Neural cell (in vitro differentiated cells): ENCODE results near the gene ZNF701. TPM values are rescaled to one million over a fixed set of nuclear protein-coding genes. Genes with fewer than 3 reads are reported as not detected.

Experiments used
- H2AFZ ChIP-seq: fragments of 200-600, 300-800 bp; sonication (generic), shearing (Covaris generic); 2 replicates; pipeline ENCODE4 v1.6.0; 2014; ENCODE audit warnings: low read depth, mild to moderate bottlenecking, antibody characterized with exemption, low read length, moderate library complexity
- H3F3A ChIP-seq: fragments of 200-600 bp; shearing (Covaris generic); 2 replicates; pipeline ENCODE4 v1.6.1; 2016; ENCODE audit warnings: mild to moderate bottlenecking, moderate library complexity, mixed read lengths, antibody characterized with exemption, low read length; ENCODE audit not compliant: insufficient read depth, poor library complexity, severe bottlenecking
- H3K27ac ChIP-seq: fragments of 200-600, 300-800 bp; sonication (generic), shearing (Covaris generic); 2 replicates; pipeline ENCODE4 v1.5.1; 2014; ENCODE audit warnings: mild to moderate bottlenecking, low read length, moderate library complexity
- H3K27me3 ChIP-seq: fragments of 300-800, 200-600 bp; sonication (generic), shearing (Covaris generic); 2 replicates; pipeline ENCODE4 v1.6.0; 2014; ENCODE audit warnings: mild to moderate bottlenecking, low read depth, low read length, moderate library complexity; ENCODE audit not compliant: insufficient read depth
- H3K36me3 ChIP-seq: fragments of 300-800, 200-600 bp; sonication (generic), shearing (Covaris generic); 2 replicates; pipeline ENCODE4 v1.5.1; 2014; ENCODE audit warnings: mild to moderate bottlenecking, antibody characterized with exemption, low read length, moderate library complexity; ENCODE audit not compliant: insufficient read depth
- H3K4me2 ChIP-seq: fragments of 300-800, 200-600 bp; sonication (generic), shearing (Covaris generic); 2 replicates; pipeline ENCODE4 v1.6.0; 2014; ENCODE audit warnings: mild to moderate bottlenecking, low read length
- H3K4me3 ChIP-seq: fragments of 300-800, 200-600 bp; sonication (generic), shearing (Covaris generic); 2 replicates; pipeline ENCODE4 v1.5.1; 2014; ENCODE audit warnings: mild to moderate bottlenecking, low read length, moderate library complexity
- H3K79me2 ChIP-seq: fragments of 200-600 bp; shearing (Covaris generic); replicated peaks from 2 replicates; pipeline ENCODE4 v1.6.0; 2014; ENCODE audit warnings: mild to moderate bottlenecking, low read length, moderate library complexity; ENCODE audit not compliant: insufficient read depth
- H3K9ac ChIP-seq: fragments of 300-800, 200-600 bp; sonication (generic), shearing (Covaris generic); 2 replicates; pipeline ENCODE4 v1.6.1; 2016; ENCODE audit warnings: mild to moderate bottlenecking, low read length, mixed read lengths
- H3K9me2 ChIP-seq: fragments of 200-600 bp; shearing (Covaris generic); 2 replicates; pipeline ENCODE4 v1.6.1; 2016; ENCODE audit warnings: mild to moderate bottlenecking, low read length, mixed read lengths; ENCODE audit not compliant: insufficient read depth
- H3K9me3 ChIP-seq: fragments of 200-600, 300-800 bp; sonication (generic), shearing (Covaris generic); 2 replicates; pipeline ENCODE4 v1.6.1; 2016; ENCODE audit warnings: mild to moderate bottlenecking, mixed run types, low read length, moderate library complexity, mixed read lengths
- H4K20me1 ChIP-seq: fragments of 200-600 bp; shearing (Covaris generic); 2 replicates; pipeline ENCODE4 v1.6.1; 2016; ENCODE audit warnings: mild to moderate bottlenecking, mixed run types; ENCODE audit not compliant: insufficient read depth
- CTCF ChIP-seq: fragments of 450-650 bp; IDR thresholded peaks from 2 replicates; pipeline ENCODE4 v1.5.1; 2014; ENCODE audit warnings: antibody characterized with exemption, mild to moderate bottlenecking, moderate library complexity; ENCODE audit not compliant: poor library complexity, severe bottlenecking
- EP300 ChIP-seq: fragments of 450-650 bp; conservative IDR thresholded peaks from 2 replicates; pipeline ENCODE4 v1.6.1; 2014; ENCODE audit warnings: antibody characterized with exemption, mild to moderate bottlenecking, moderate library complexity; ENCODE audit not compliant: poor library complexity, severe bottlenecking
- EZH2 ChIP-seq: fragments of 200-600, 300-800 bp; shearing (Covaris generic), sonication (generic); IDR thresholded peaks from 2 replicates; pipeline ENCODE4 v1.6.1; 2014; ENCODE audit warnings: antibody characterized with exemption, low read length, borderline replicate concordance, mild to moderate bottlenecking; ENCODE audit not compliant: insufficient read depth, poor library complexity, severe bottlenecking
- MXI1 ChIP-seq: fragments of 450-650 bp; conservative IDR thresholded peaks from 2 replicates; pipeline ENCODE4 v1.6.1; 2014; ENCODE audit warnings: antibody characterized with exemption, mild to moderate bottlenecking; ENCODE audit not compliant: poor library complexity, severe bottlenecking
- POLR2AphosphoS5 ChIP-seq: IDR thresholded peaks from 2 replicates; pipeline ENCODE4 v1.6.1; 2012
- RAD21 ChIP-seq: fragments of 450-650 bp; conservative IDR thresholded peaks from 2 replicates; pipeline ENCODE4 v1.6.1; 2014; ENCODE audit warnings: antibody characterized with exemption, mild to moderate bottlenecking, moderate library complexity
- REST ChIP-seq: IDR thresholded peaks from 2 replicates; pipeline ENCODE4 v1.6.1; 2012; ENCODE audit warnings: borderline replicate concordance
- SMC3 ChIP-seq: fragments of 450-650 bp; conservative IDR thresholded peaks from 2 replicates; pipeline ENCODE4 v1.6.1; 2014; ENCODE audit warnings: antibody characterized with exemption, mild to moderate bottlenecking, moderate library complexity; ENCODE audit not compliant: poor library complexity
- TAF1 ChIP-seq: IDR thresholded peaks from 2 replicates; pipeline ENCODE4 v1.6.1; 2012; ENCODE audit warnings: low read depth
- polyA plus RNA-seq: library from polyadenylated mRNA; depleted of rRNA; stranded (reverse); fragments of >200 nt; gene quantifications from 2 replicates; pipeline ENCODE4 v1.2.3, GENCODE V29; 2014

ZNF701 gene
- polyA plus RNA-seq, 1 donor from 2014 or later = 8.0 TPM

- Histone ChIP-seq H3F3A (peaks cover 4% of the 10 kb centered on the region), H3K9me2 (no peaks in the 10 kb centered on the region), H2AFZ (peak overlapping the region; percentile 83), H3K4me2 (peak overlapping the region; percentile 98), H4K20me1 (no peaks in the 10 kb centered on the region), H3K27ac (peak overlapping the region; percentile 68), H3K27me3 (no peaks in the 10 kb centered on the region), H3K9me3 (no peaks in the 10 kb centered on the region), H3K36me3 (no peaks in the 10 kb centered on the region), H3K9ac (peak overlapping the region; percentile 81), H3K79me2 (no peaks in the 10 kb centered on the region), H3K4me3 (peak overlapping the region; percentile 78)
- TF ChIP-seq TAF1 (no peak), RAD21 (no peak), EP300 (no peak), SMC3 (no peak), CTCF (no peak), EZH2 (no peak), POLR2AphosphoS5 (no peak), REST (no peak), MXI1 (no peak)
These were observed 42.1 kb upstream of the ZNF701 start for GRCh38 chr19:52527956-52528351.

GRCh38 chr19:52532480-52532879 is 37.6 kb upstream of the ZNF701 start:
- H2AFZ ChIP-seq = no peak overlapping the region
- H3K79me2 ChIP-seq = no peaks in the 10 kb centered on the region
- peaks cover 7% of the 10 kb centered on the region for H3K27me3 ChIP-seq
- no peak overlapping the region for H3K9ac ChIP-seq
- H4K20me1 ChIP-seq = no peaks in the 10 kb centered on the region
- TF ChIP-seq EZH2 (no peak), EP300 (no peak), REST (no peak), POLR2AphosphoS5 (no peak), CTCF (no peak), TAF1 (no peak), RAD21 (no peak), SMC3 (no peak), MXI1 (no peak)
- no peaks in the 10 kb centered on the region for H3K36me3 ChIP-seq
- no peaks in the 10 kb centered on the region for H3K9me2 ChIP-seq
- H3K9me3 ChIP-seq = no peaks in the 10 kb centered on the region
- no peak overlapping the region for H3K27ac ChIP-seq
- H3K4me2 ChIP-seq = no peak overlapping the region
- no peaks in the 10 kb centered on the region for H3F3A ChIP-seq
- H3K4me3 ChIP-seq = no peak overlapping the region
